ENCODE measurements around the gene ANXA5. TPM values are rescaled to one million over a fixed set of nuclear protein-coding genes. Genes with fewer than 3 reads are reported as not detected.

ANXA5 gene
- total and polyA plus RNA-seq, 9 of the 15 experiments (the other 6 are each of a cell fraction or from before 2014, with no cell fraction given), result 49.9 to 131 (median 84.5) TPM

- TF ChIP-seq ZNF740 (CRISPR knock-in tag; IDR thresholded peaks at IDR 0.05) (no peak), ZNF740 (tag; IDR thresholded peaks at IDR 0.05) (no peak), ZNF77 (CRISPR knock-in tag; IDR thresholded peaks at IDR 0.05) (no peak), ZNF79 (CRISPR knock-in tag; IDR thresholded peaks at IDR 0.05; ENCODE audit: low read depth) (no peak), NFIX (CRISPR knock-in tag; IDR thresholded peaks at IDR 0.05; ENCODE audit: low read depth) (no peak), KDM2B (CRISPR knock-in tag; IDR thresholded peaks at IDR 0.05) (no peak), TEAD2 (tag; IDR thresholded peaks at IDR 0.05) (no peak)
Measured at GRCh38 chr4:121690001-121690400, 6.8 kb downstream of the ANXA5 start (continued).

GRCh38 chr4:121688701-121689100 is 8.1 kb downstream of the ANXA5 start:
- Histone ChIP-seq H3K27ac (ENCODE audit: extremely low read depth, low read depth, low read length) (no peak overlapping the region), H3K9ac (ENCODE audit: insufficient read depth in 1 of 2, low read depth in 2 of 2, low read length in 2 of 2) (no peak overlapping the region), H3K4me1 (replicated peaks in 1 of 2; ENCODE audit: control insufficient read depth in 2 of 2, insufficient read depth in 2 of 2, low read length in 2 of 2) (no peaks in the 10 kb centered on the region; a peak in 1 of 5 replicates), H3K9me3 (replicated peaks; ENCODE audit: control insufficient read depth, insufficient read depth, low read depth, low read length) (no peaks in the 10 kb centered on the region), H3K79me2 (ENCODE audit: control insufficient read depth, insufficient read depth, low read length) (no peaks in the 10 kb centered on the region; the same call in 2 of the 3 replicates), H3K36me3 (ENCODE audit: control insufficient read depth, insufficient read depth, low read length) (peaks cover 27% of the 10 kb centered on the region; the same call in 1 of the 3 replicates), H2AFZ (ENCODE audit: low read depth, low read length) (no peak overlapping the region), H4K20me1 (replicated peaks; ENCODE audit: control insufficient read depth, insufficient read depth, low read length) (0 out of 2 replicates have a peak, but pooled peaks cover 3% of the 10 kb centered on the region), H3K27me3 (ENCODE audit: control insufficient read depth in 2 of 2, insufficient read depth in 2 of 2, low read length in 2 of 2) (no peaks in the 10 kb centered on the region), H3K4me2 (ENCODE audit: insufficient read depth, low read length) (no peak overlapping the region), H3K4me3 (no peak overlapping the region), H3K9me1 (ENCODE audit: control insufficient read depth, insufficient read depth, low read length) (no peaks in the 10 kb centered on the region)
- ATAC-seq (no peak), FAIRE-seq (no peak), DNase-seq (ENCODE audit: extremely low read depth in 1 of 4, low spot score in 3 of 4) (no peak)
- intact Hi-C loops (cut with micrococcal nuclease), result no loop called here
- BruUV-seq (replicated peaks), result no TSS peak
- ChIA-PET POLR2A (interaction anchor here (0.5 kb wide), 1 partner anchor 8 kb away, joined by 3 read pairs; the partner anchor contains the start of gene ANXA5), CTCF (ENCODE audit: low intra/inter-chr PET ratio) (no interaction called here)
- in situ Hi-C loops (cut with MboI), result no loop called here
- WGBS (ENCODE audit: insufficient coverage, low coverage, missing lambda C conversion rate), result 92% methylated on average over 2 of the region's 2 CpGs
- no peak for TF ChIP-seq ZNF655 (CRISPR knock-in tag; IDR thresholded peaks at IDR 0.05)
- TF ChIP-seq TBL1XR1 (IDR thresholded peaks at IDR 0.05; ENCODE audit: low read length in 2 of 2), result no peak
- no peak for TF ChIP-seq STAG1 (CRISPR knock-in tag; IDR thresholded peaks at IDR 0.05; ENCODE audit: borderline replicate concordance)
- no peak for TF ChIP-seq RBFOX2 (IDR thresholded peaks at IDR 0.05; ENCODE audit: low read depth, low read length)
- TF ChIP-seq NFE2 (IDR thresholded peaks at IDR 0.05; ENCODE audit: low read depth), result no peak
- no peak for TF ChIP-seq CLOCK (CRISPR knock-in tag; IDR thresholded peaks at IDR 0.05; ENCODE audit: borderline replicate concordance)
- no peak for TF ChIP-seq ZKSCAN8 (CRISPR knock-in tag; IDR thresholded peaks at IDR 0.05)
- TF ChIP-seq XRCC5 (IDR thresholded peaks at IDR 0.05; ENCODE audit: low read depth, low read length), result no peak
- no peak for TF ChIP-seq MAFG (tag; conservative IDR thresholded peaks at IDR 0.05)
- TF ChIP-seq PYGO2 (tag; IDR thresholded peaks at IDR 0.05), result no peak
- TF ChIP-seq ZNF444 (CRISPR knock-in tag; IDR thresholded peaks at IDR 0.05), result no peak
